Measurements from ENCODE around the gene FOXP1.

The FOXP1 gene

DNA sequence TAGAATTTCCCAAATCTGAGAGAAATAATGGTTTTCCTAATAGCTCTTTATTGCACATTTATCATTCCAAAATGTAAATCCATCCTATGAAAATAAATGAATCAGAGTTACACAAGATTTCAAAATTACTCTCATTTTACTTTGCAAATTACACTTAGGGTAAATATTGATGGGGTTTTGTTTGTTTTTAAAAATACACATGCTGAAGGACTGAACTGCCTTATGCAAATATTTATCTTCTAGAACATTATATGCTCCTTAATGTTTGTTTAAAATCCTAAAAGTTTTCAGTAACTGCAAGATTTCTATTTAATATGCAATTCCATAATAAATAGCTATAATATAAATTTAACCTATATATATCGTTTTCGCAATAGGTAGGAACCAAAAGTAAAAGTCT is 38.2 kb downstream of the FOXP1 start:
- Histone ChIP-seq H2AFZ (ENCODE audit: low read depth, low read length, severe bottlenecking) (no peak overlapping the region), H3K9me2 (replicated peaks; ENCODE audit: insufficient read depth, low read length) (no peaks in the 10 kb centered on the region), H4K20me1 (ENCODE audit: low read depth, low read length) (no peaks in the 10 kb centered on the region), H3K79me2 (ENCODE audit: insufficient read depth, low read length) (no peaks in the 10 kb centered on the region), H3K36me3 (ENCODE audit: low read length) (no peaks in the 10 kb centered on the region), H3K9me3 (ENCODE audit: insufficient read depth, low read length) (no peaks in the 10 kb centered on the region), H3F3A (ENCODE audit: insufficient read depth) (no peaks in the 10 kb centered on the region), H3K27ac (ENCODE audit: low read depth, low read length) (no peak overlapping the region), H3K4me2 (ENCODE audit: low read depth, low read length, poor library complexity, severe bottlenecking) (no peak overlapping the region), H3K9ac (ENCODE audit: low read length) (no peak overlapping the region), H3K27me3 (ENCODE audit: low read length) (no peaks in the 10 kb centered on the region), H3K4me3 (ENCODE audit: insufficient read depth, low read length, poor library complexity, severe bottlenecking) (no peak overlapping the region)
- TF ChIP-seq, protein P1, sequence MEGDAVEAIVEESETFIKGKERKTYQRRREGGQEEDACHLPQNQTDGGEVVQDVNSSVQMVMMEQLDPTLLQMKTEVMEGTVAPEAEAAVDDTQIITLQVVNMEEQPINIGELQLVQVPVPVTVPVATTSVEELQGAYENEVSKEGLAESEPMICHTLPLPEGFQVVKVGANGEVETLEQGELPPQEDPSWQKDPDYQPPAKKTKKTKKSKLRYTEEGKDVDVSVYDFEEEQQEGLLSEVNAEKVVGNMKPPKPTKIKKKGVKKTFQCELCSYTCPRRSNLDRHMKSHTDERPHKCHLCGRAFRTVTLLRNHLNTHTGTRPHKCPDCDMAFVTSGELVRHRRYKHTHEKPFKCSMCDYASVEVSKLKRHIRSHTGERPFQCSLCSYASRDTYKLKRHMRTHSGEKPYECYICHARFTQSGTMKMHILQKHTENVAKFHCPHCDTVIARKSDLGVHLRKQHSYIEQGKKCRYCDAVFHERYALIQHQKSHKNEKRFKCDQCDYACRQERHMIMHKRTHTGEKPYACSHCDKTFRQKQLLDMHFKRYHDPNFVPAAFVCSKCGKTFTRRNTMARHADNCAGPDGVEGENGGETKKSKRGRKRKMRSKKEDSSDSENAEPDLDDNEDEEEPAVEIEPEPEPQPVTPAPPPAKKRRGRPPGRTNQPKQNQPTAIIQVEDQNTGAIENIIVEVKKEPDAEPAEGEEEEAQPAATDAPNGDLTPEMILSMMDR (IDR thresholded peaks at IDR 0.05; ENCODE audit: insufficient read depth, low read length, poor library complexity, severe bottlenecking), result no peak
- no peak for TF ChIP-seq EZH2phosphoT487 (conservative IDR thresholded peaks at IDR 0.05; ENCODE audit: low read length)

DNA sequence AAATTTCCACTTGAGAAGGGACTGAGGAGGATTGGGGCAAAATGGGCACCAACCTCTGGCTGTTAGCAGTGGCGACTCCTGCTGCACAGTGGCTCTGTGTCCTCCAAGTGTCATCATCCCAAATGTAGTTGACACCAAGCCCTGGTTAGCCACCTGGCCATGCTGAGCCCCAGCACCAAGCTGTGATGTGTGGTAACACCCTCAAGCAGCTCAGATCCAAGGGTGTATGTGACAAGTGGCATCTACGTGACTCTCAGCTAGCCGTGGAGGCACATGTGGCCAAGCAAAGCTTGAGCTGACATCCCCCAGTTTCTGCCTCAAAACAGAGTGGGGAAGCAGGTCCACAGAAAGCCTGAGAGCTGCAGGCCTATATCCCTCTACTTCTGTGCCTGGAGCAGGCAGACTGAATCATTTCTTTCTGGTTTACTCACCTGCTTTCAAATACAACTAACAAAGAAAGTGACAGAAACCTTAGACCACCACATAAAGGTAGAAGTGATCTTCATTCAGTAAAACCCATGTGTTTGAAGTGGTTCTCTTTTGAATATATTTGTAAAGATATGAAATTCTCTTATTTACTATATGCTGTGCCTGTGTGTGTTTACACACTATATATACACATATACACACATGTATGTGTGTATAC is 40.0 kb downstream of the FOXP1 start:
- no peaks in the 10 kb centered on the region for H3K9me2 ChIP-seq (replicated peaks; ENCODE audit: insufficient read depth, low read length)
- no peak overlapping the region for H3K4me2 ChIP-seq (ENCODE audit: low read depth, low read length, poor library complexity, severe bottlenecking)
- H3K27ac ChIP-seq (ENCODE audit: low read depth, low read length), result no peak overlapping the region
- no peaks in the 10 kb centered on the region for H3K9me3 ChIP-seq (ENCODE audit: insufficient read depth, low read length)
- no peaks in the 10 kb centered on the region for H3K36me3 ChIP-seq (ENCODE audit: low read length)
- H3K4me3 ChIP-seq (ENCODE audit: insufficient read depth, low read length, poor library complexity, severe bottlenecking), result no peak overlapping the region
- H2AFZ ChIP-seq (ENCODE audit: low read depth, low read length, severe bottlenecking), result no peak overlapping the region
- TF ChIP-seq EZH2phosphoT487 (conservative IDR thresholded peaks at IDR 0.05; ENCODE audit: low read length), result no peak
- TF ChIP-seq, protein P1 (IDR thresholded peaks at IDR 0.05; ENCODE audit: insufficient read depth, low read length, poor library complexity, severe bottlenecking), result no peak
- H4K20me1 ChIP-seq (ENCODE audit: low read depth, low read length), result no peaks in the 10 kb centered on the region
- no peak overlapping the region for H3K9ac ChIP-seq (ENCODE audit: low read length)
- no peaks in the 10 kb centered on the region for H3K27me3 ChIP-seq (ENCODE audit: low read length)
- no peaks in the 10 kb centered on the region for H3K79me2 ChIP-seq (ENCODE audit: insufficient read depth, low read length)
- no peaks in the 10 kb centered on the region for H3F3A ChIP-seq (ENCODE audit: insufficient read depth)

DNA sequence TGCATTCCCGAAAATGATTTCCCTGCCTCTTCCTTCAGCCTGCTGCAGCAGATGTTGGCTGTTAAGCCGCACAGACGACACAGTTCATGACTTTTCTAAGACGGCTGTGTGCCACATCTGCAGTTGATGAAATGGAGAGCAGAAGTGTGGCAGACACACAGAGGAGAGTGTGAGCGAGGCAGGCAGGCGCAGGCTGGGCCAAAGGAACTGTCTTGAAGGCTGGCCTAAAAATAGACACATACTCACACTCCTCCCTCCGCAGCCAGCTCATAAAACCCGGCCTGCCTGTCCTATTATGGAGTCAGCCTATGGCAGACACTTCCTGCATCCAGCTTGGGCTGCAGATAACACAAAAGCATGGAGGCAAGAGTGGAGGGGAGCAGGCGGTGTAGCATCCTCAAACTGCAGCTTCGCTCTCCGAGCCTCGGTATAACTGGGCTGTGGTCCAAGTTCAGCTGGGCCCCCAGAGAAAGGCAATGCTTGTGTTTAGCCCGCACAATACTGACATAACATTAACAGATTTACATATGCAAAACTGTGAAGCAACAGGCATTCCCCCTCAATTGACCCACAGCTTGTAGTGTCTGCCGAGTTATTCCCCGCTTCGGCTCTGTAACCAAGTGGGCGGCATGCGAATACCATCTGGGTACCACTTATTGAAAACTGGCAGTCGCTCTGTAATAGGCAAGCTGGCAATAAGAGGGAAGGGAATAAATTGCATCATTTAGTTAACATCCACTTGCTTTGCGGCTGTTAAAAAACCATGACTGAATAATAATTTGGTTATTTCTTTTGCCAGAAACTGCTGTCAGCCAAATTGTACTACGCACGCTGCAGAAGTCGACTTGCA is 40.8 kb downstream of the FOXP1 start:
- Histone ChIP-seq H2AFZ (ENCODE audit: low read depth, low read length, severe bottlenecking) (no peak overlapping the region), H3K4me2 (ENCODE audit: low read depth, low read length, poor library complexity, severe bottlenecking) (no peak overlapping the region)

More for the DNA sequence above, 40.8 kb downstream of the FOXP1 start:
- no peak overlapping the region for H3K27ac ChIP-seq (ENCODE audit: low read depth, low read length)
- no peaks in the 10 kb centered on the region for H3K79me2 ChIP-seq (ENCODE audit: insufficient read depth, low read length)
- H3K27me3 ChIP-seq (ENCODE audit: low read length), result no peaks in the 10 kb centered on the region
- H3K4me3 ChIP-seq (ENCODE audit: insufficient read depth, low read length, poor library complexity, severe bottlenecking), result no peak overlapping the region
- no peaks in the 10 kb centered on the region for H3K9me3 ChIP-seq (ENCODE audit: insufficient read depth, low read length)
- no peaks in the 10 kb centered on the region for H3K9me2 ChIP-seq (replicated peaks; ENCODE audit: insufficient read depth, low read length)
- H3F3A ChIP-seq (ENCODE audit: insufficient read depth), result no peaks in the 10 kb centered on the region
- no peaks in the 10 kb centered on the region for H3K36me3 ChIP-seq (ENCODE audit: low read length)
- no peaks in the 10 kb centered on the region for H4K20me1 ChIP-seq (ENCODE audit: low read depth, low read length)
- no peak overlapping the region for H3K9ac ChIP-seq (ENCODE audit: low read length)
- TF ChIP-seq, protein P1 (IDR thresholded peaks at IDR 0.05; ENCODE audit: insufficient read depth, low read length, poor library complexity, severe bottlenecking), result no peak
- TF ChIP-seq EZH2phosphoT487 (conservative IDR thresholded peaks at IDR 0.05; ENCODE audit: low read length), result no peak

All from SU-DHL-6 (cell line).